ENCODE results near the gene SLC5A2. TPM values are rescaled to one million over a fixed set of nuclear protein-coding genes. Genes with fewer than 3 reads are reported as not detected.
A peak's percentile ranks its signal among the peaks of the same experiment; 100 is the strongest.

Gene SLC5A2
- polyA plus RNA-seq, 3 donors = 0.04 TPM; not detected in 2

- H3K27ac ChIP-seq (ENCODE audit: low read depth in 1 of 2, low read length in 2 of 2) = no peak overlapping the region
- no peak overlapping the region for H3K9ac ChIP-seq (ENCODE audit: insufficient read depth, low read length, poor library complexity, severe bottlenecking)
- H3K27me3 Mint-ChIP-seq (ENCODE audit: low read depth in 3 of 3) = no peaks in the 10 kb centered on the region
- no peaks in the 10 kb centered on the region for H3K9me3 Mint-ChIP-seq
- intact Hi-C loops (cut with micrococcal nuclease) = no loop called here
- peak overlapping the region in 1 of 7 donors; percentile 58 for H3K27ac Mint-ChIP-seq
- no peak overlapping the region for H3K4me3 ChIP-seq (replicated peaks in 1 of 3; ENCODE audit: low read depth in 2 of 3, low read length in 3 of 3)
- H3K4me1 ChIP-seq (ENCODE audit: control insufficient read depth in 1 of 2, insufficient read depth in 2 of 2, low read length in 2 of 2) = peaks cover 0 to under 1% of the 10 kb centered on the region in 2 donors
- no peak overlapping the region for H3K4me3 Mint-ChIP-seq
- H3K36me3 ChIP-seq (replicated peaks in 1 of 2; ENCODE audit: control insufficient read depth in 1 of 2, insufficient read depth in 2 of 2, low read length in 2 of 2) = peaks cover 40 to 58% of the 10 kb centered on the region in 2 donors
- WGBS (ENCODE audit: insufficient coverage) = 98% methylated on average over 7 of the region's 8 CpGs
- peaks cover 46 to 56% of the 10 kb centered on the region in 2 donors for H3K36me3 Mint-ChIP-seq
- H3K27me3 ChIP-seq (ENCODE audit: control insufficient read depth in 2 of 2, insufficient read depth in 2 of 2, low read length in 2 of 2) = no peaks in the 10 kb centered on the region
- H3K9me3 ChIP-seq (replicated peaks in 1 of 2; ENCODE audit: control insufficient read depth in 1 of 2, insufficient read depth in 1 of 2, low read length in 2 of 2) = no peaks in the 10 kb centered on the region
- H3K4me1 Mint-ChIP-seq = peaks cover 8% of the 10 kb centered on the region
- TF ChIP-seq CTCF (IDR thresholded peaks at IDR 0.05) = no peak
- H3K79me2 ChIP-seq (ENCODE audit: insufficient read depth, low read length) = no peaks in the 10 kb centered on the region
- no peak overlapping the region for H3K4me2 ChIP-seq (replicated peaks; ENCODE audit: extremely low read depth, low read length, poor library complexity, severe bottlenecking)
- H4K20me1 ChIP-seq (ENCODE audit: insufficient read depth, low read length) = no peaks in the 10 kb centered on the region
- H2AFZ ChIP-seq (ENCODE audit: insufficient read depth, low read depth, low read length, poor library complexity, severe bottlenecking) = no peak overlapping the region
- DNase-seq = no peak
Measured at GRCh38 chr16:31499928-31500327, 17.0 kb downstream of the SLC5A2 start.

GRCh38 chr16:31501226-31501965 is 18.5 kb downstream of the SLC5A2 start:
- Histone ChIP-seq H3K36me3 (replicated peaks in 1 of 2; ENCODE audit: control insufficient read depth in 1 of 2, insufficient read depth in 2 of 2, low read length in 2 of 2) (peaks cover 34 to 43% of the 10 kb centered on the region in 2 donors), H2AFZ (ENCODE audit: insufficient read depth, low read depth, low read length, poor library complexity, severe bottlenecking) (no peak overlapping the region), H3K9ac (ENCODE audit: insufficient read depth, low read length, poor library complexity, severe bottlenecking) (no peak overlapping the region), H3K27ac (ENCODE audit: low read depth in 1 of 2, low read length in 2 of 2) (no peak overlapping the region), H3K4me1 (ENCODE audit: control insufficient read depth in 1 of 2, insufficient read depth in 2 of 2, low read length in 2 of 2) (peaks cover 11 to 12% of the 10 kb centered on the region in 2 donors), H3K79me2 (ENCODE audit: insufficient read depth, low read length) (no peaks in the 10 kb centered on the region), H3K4me3 (replicated peaks in 1 of 3; ENCODE audit: low read depth in 2 of 3, low read length in 3 of 3) (no peak overlapping the region), H3K4me2 (replicated peaks; ENCODE audit: extremely low read depth, low read length, poor library complexity, severe bottlenecking) (no peak overlapping the region), H4K20me1 (ENCODE audit: insufficient read depth, low read length) (no peaks in the 10 kb centered on the region), H3K9me3 (replicated peaks in 1 of 2; ENCODE audit: control insufficient read depth in 1 of 2, insufficient read depth in 1 of 2, low read length in 2 of 2) (no peaks in the 10 kb centered on the region), H3K27me3 (ENCODE audit: control insufficient read depth in 2 of 2, insufficient read depth in 2 of 2, low read length in 2 of 2) (no peaks in the 10 kb centered on the region)
- DNase-seq = no peak
- WGBS (ENCODE audit: insufficient coverage) = 100% methylated on average over 2 of the region's 3 CpGs
- H3K27ac Mint-ChIP-seq = no peak overlapping the region
- intact Hi-C loops (cut with micrococcal nuclease) = no loop called here
- H3K27me3 Mint-ChIP-seq (ENCODE audit: low read depth in 3 of 3) = no peaks in the 10 kb centered on the region
- no peak for TF ChIP-seq CTCF (IDR thresholded peaks at IDR 0.05)
- H3K4me1 Mint-ChIP-seq = peaks cover 23% of the 10 kb centered on the region
- H3K4me3 Mint-ChIP-seq = no peak overlapping the region
- no peaks in the 10 kb centered on the region for H3K9me3 Mint-ChIP-seq
- peaks cover 39 to 49% of the 10 kb centered on the region in 2 donors for H3K36me3 Mint-ChIP-seq

Data from CD14-positive monocyte (primary cell).